GM18909 (cell line): Measurements from ENCODE around the gene ZSWIM8.
A peak's percentile ranks its signal among the peaks of the same experiment; 100 is the strongest.
"Not testable (repeated sequence)": the region's sequence is repeated elsewhere in the genome, so short reads cannot be mapped to it uniquely, and the experiment has no call there.

Source experiments
- ATAC-seq: cut with Tn5 transposase; IDR thresholded peaks from one replicate; pipeline ENCODE4 v1.9.1; 2021; ENCODE audit warnings: mild to moderate bottlenecking; ENCODE audit not compliant: unreplicated experiment, poor library complexity

Gene ZSWIM8

DNA sequence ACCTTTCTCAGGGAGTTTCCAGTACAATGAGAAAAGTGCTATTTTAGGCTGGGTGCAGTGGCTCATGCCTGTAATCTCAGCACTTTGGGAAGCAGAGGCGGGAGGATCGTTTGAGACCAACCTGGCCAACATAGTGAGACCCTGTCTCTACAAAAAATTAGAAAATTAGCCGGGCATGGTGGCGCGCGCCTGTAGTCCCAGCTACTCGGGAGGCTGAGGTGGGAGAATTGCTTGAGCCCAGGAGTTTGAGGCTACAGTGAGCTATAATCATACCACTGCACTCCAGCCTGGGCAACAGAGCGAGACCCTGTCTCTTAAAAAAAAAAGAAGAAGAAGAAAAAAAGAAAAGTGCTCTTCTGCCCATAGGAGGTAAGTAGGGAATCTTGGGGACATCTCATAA, 10.6 kb downstream of the ZSWIM8 start:
- ATAC-seq = not testable (repeated sequence)

- no peak for ATAC-seq
Measured at GRCh38 chr10:73796766-73797165, 11.4 kb downstream of the ZSWIM8 start.

- ATAC-seq = no peak
Measured at GRCh38 chr10:73797324-73798025, 12.1 kb downstream of the ZSWIM8 start.

DNA sequence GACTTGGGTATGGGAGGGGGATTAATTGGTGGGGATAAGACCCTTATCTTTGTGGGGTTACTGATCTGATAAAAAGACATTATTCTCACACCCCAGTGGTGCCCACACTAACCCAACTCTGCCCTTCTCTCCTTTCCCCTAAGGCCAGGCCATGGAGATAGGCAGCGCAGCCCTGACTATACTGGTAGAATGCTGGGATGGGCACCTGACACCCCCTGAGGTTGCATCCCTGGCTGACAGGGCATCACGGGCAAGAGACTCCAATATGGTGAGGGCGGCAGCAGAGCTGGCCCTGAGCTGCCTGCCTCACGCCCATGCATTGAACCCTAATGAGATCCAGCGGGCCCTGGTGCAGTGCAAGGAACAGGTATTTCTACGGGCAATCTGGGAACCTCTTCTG, 12.7 kb downstream of the ZSWIM8 start:
- no peak for ATAC-seq

- ATAC-seq = no peak
Measured at GRCh38 chr10:73798927-73799560, 13.6 kb downstream of the ZSWIM8 start.

- no peak for ATAC-seq
Measured at GRCh38 chr10:73799899-73800559, 14.6 kb downstream of the ZSWIM8 start.

DNA sequence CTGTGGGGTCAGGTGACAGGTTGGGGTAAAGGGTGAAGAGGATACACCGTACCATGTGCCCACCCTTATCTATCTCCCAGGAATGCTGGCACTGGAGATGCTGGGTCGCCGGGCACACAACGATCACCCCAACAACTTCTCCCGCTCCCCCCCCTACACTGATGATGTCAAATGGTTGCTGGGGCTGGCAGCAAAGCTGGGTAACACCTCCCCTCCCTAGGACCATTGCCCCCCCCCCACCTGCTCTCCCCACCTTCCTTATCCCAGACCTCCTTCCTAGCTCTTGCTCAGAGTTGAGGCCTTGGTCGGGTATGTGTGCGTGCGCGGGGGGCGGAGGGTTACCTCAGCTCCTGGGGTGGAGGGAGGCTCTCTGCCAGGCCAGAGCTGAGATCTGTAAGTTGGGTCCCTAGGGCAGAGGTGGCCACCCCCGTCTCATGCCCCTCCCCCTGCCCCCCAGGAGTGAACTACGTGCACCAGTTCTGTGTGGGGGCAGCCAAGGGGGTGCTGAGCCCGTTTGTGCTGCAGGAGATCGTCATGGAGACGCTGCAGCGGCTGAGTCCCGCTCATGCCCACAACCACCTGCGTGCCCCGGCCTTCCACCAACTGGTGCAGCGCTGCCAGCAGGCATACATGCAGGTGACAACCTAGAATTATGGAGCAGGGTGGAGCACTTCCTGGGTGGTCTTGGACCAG, 15.3 kb downstream of the ZSWIM8 start:
- ATAC-seq = no peak

- ATAC-seq = no peak
Measured at GRCh38 chr10:73801253-73801590, 15.8 kb downstream of the ZSWIM8 start.

DNA sequence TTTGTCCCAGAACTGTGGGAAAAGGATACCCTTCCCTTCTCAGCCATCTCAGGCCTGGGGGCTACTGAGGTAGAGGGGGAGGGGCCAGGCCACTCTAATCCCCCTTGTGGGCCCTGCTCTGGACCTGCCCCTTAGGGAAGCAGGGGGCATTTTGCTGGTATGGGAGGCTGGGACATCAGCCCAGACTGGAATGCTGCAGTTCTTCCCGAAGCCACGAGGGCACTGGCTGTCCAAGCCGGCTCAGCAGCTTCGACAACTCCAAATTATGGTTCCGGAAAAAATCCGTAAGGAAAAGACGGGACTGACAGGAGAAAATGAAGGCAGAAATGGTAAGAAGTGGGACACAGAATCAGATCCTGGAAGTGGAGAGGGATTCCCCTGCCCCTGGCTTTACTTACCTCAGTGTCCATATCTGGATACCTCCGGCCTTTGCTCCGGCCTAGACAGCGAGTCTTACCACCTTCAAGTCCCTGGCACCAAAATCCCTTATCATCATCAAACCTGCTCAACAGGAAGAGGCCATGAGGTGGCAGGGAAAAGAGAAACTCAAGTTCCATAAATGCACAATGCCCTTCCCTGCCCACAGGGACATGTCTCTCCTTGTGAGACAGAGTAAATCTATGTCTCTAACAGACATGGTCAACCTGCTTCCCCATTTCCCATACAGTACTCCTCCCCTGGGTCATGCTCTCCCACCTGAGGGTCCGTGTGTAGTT, 17.0 kb downstream of the ZSWIM8 start:
- ATAC-seq = no peak

GRCh38 chr10:73803680-73804286, 18.4 kb downstream of the ZSWIM8 start:
- peak; percentile 67 for ATAC-seq

DNA sequence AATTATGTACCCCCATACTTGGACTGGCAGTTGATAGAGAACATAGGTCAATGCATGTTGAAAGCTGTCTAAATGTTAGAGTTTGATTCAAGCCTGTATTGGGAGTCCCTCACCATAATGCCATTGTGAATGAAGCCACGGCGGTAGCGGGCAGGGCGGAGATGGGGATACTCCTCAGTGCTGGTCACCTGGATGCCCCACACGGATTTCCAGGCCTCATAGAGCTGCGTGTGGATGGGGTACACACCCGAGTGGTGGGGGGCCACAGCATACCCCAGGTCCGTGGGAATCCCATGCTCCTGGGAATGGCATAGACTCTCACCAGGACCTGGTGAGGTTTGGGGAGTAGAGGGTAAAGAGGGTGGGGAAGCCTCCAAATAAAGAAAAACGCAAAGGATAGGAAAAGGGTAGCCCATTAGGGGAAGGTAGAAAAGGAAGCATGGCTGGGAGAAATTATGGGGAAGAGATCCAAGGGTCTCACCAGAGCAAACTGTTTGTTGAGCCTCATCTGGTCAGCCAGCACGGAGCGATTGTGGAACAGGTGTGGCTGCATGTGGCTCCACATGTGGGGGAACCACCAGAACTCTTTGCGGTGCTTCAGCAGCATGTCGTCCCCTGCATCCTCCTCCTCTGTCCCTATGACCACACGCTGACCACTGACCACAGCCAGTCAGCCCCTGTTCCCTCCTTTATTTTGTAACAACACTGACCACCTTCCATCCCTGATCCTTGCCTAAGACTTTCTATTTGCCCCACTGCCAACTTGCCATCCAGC, 21.0 kb downstream of the ZSWIM8 start:
- ATAC-seq = no peak

DNA sequence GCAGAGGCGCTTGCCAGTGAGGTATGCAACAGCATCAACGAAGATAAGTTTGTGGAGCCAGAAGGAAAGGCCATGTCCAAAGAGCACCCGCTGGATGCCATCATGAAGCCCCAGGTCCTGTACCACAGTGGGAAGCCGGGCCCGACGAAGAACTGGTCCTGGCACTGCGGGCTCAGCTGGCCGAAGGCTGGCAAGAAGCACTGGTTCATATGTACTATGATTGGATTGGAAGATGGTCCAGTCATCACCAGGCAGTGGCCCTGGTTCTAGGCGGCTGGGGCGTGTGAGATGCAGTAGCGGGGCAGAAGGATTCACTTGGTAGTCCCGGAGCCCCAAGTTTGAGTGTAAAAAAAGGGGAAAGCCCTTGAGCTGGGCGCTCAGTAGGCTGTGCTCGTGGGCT, 22.1 kb downstream of the ZSWIM8 start:
- no peak for ATAC-seq

GRCh38 chr10:73808021-73808815, 22.8 kb downstream of the ZSWIM8 start:
- ATAC-seq = no peak

GRCh38 chr10:73809061-73809818, 23.8 kb downstream of the ZSWIM8 start:
- ATAC-seq = no peak

GRCh38 chr10:73810358-73810734, 24.9 kb downstream of the ZSWIM8 start:
- no peak for ATAC-seq

GRCh38 chr10:73810735-73811465, 25.5 kb downstream of the ZSWIM8 start:
- ATAC-seq = peak; percentile 30

GRCh38 chr10:73812657-73813056, 27.3 kb downstream of the ZSWIM8 start:
- ATAC-seq = no peak
